Astrocyte (in vitro differentiated cells and primary cell): ENCODE results near the gene PRKCB. TPM values are rescaled to one million over a fixed set of nuclear protein-coding genes. Genes with fewer than 3 reads are reported as not detected.

Source experiments
- DNase-seq: peaks from one replicate; pipeline ENCODE4 v3.0.0-alpha.2; 2010; ENCODE audit warnings: low read depth
- FAIRE-seq: peaks from 2 replicates; lab custom pipeline; 2011; peaks lifted over from hg19 to GRCh38; lab: Jason Lieb, UNC
- H2AFZ ChIP-seq: 2 replicates; pipeline ENCODE4 v1.6.0; 2012; ENCODE audit warnings: low read depth, low read length, inconsistent platforms
- H3K27ac ChIP-seq: 2 replicates; pipeline ENCODE4 v1.5.1; 2011; ENCODE audit warnings: low read depth, low read length, inconsistent platforms
- H3K27me3 ChIP-seq: 2 replicates; pipeline ENCODE4 v1.6.0; 2011; ENCODE audit warnings: low read length, inconsistent platforms; ENCODE audit not compliant: insufficient read depth
- H3K36me3 ChIP-seq: 2 replicates; pipeline ENCODE4 v1.5.1; 2011; ENCODE audit warnings: low read length, inconsistent platforms; ENCODE audit not compliant: insufficient read depth
- H3K4me1 ChIP-seq: 2 replicates; pipeline ENCODE4 v1.5.1; 2011; ENCODE audit warnings: low read length, inconsistent platforms; ENCODE audit not compliant: insufficient read depth
- H3K4me2 ChIP-seq: 2 replicates; pipeline ENCODE4 v1.6.0; 2012; ENCODE audit warnings: low read length, inconsistent platforms
- H3K4me3 ChIP-seq: 2 replicates; pipeline ENCODE4 v1.5.1; 2011; ENCODE audit warnings: low read depth, mild to moderate bottlenecking, low read length, inconsistent platforms; ENCODE audit not compliant: insufficient read depth
- H3K79me2 ChIP-seq: 2 replicates; pipeline ENCODE4 v1.6.0; 2012; ENCODE audit warnings: mild to moderate bottlenecking, low read length, inconsistent platforms; ENCODE audit not compliant: insufficient read depth
- H3K9ac ChIP-seq: 2 replicates; pipeline ENCODE4 v1.6.0; 2012; ENCODE audit warnings: mild to moderate bottlenecking, low read length, inconsistent platforms
- H3K9me3 ChIP-seq: 2 replicates; pipeline ENCODE4 v1.5.1; 2012; ENCODE audit warnings: low read depth, mild to moderate bottlenecking, low read length, inconsistent platforms; ENCODE audit not compliant: insufficient read depth
- H4K20me1 ChIP-seq: 2 replicates; pipeline ENCODE4 v1.6.0; 2012; ENCODE audit warnings: low read length, inconsistent platforms; ENCODE audit not compliant: insufficient read depth
- H3K27ac Mint-ChIP-seq: one replicate; pipeline ENCODE4 v1.8.0; 2021; ENCODE audit warnings: mild to moderate bottlenecking, mixed read lengths; ENCODE audit not compliant: unreplicated experiment
- H3K27me3 Mint-ChIP-seq: one replicate; pipeline ENCODE4 v1.8.0; 2021; ENCODE audit warnings: low read depth, mixed read lengths; ENCODE audit not compliant: unreplicated experiment
- H3K36me3 Mint-ChIP-seq: one replicate; pipeline ENCODE4 v1.8.0; 2021; ENCODE audit warnings: low read depth, mixed read lengths; ENCODE audit not compliant: unreplicated experiment
- H3K4me1 Mint-ChIP-seq: one replicate; pipeline ENCODE4 v1.8.0; 2021; ENCODE audit warnings: low read depth, mixed read lengths; ENCODE audit not compliant: unreplicated experiment
- H3K4me3 Mint-ChIP-seq: one replicate; pipeline ENCODE4 v1.8.0; 2021; ENCODE audit warnings: mild to moderate bottlenecking, moderate library complexity, mixed read lengths; ENCODE audit not compliant: unreplicated experiment
- H3K9me3 Mint-ChIP-seq: one replicate; pipeline ENCODE4 v1.8.0; 2021; ENCODE audit warnings: mild to moderate bottlenecking, mixed read lengths; ENCODE audit not compliant: unreplicated experiment
- EZH2 ChIP-seq: IDR thresholded peaks from 2 replicates; pipeline ENCODE4 v1.6.1; 2012; ENCODE audit warnings: mild to moderate bottlenecking, low read length, inconsistent platforms; ENCODE audit not compliant: insufficient read depth
- total RNA-seq: library from RNA; stranded (reverse); gene quantifications from 2 replicates; pipeline ENCODE4 v1.2.1, GENCODE V29; 2021
- TF ChIP-seq, protein P1 (sequence below): IDR thresholded peaks from 2 replicates; pipeline ENCODE4 v1.5.1; 2011; ENCODE audit warnings: low read depth, mild to moderate bottlenecking, inconsistent platforms, low read length, moderate library complexity; ENCODE audit not compliant: insufficient read depth

PRKCB gene
- total RNA-seq, 1 donor from 2014 or later, result 2.5 TPM

DNA sequence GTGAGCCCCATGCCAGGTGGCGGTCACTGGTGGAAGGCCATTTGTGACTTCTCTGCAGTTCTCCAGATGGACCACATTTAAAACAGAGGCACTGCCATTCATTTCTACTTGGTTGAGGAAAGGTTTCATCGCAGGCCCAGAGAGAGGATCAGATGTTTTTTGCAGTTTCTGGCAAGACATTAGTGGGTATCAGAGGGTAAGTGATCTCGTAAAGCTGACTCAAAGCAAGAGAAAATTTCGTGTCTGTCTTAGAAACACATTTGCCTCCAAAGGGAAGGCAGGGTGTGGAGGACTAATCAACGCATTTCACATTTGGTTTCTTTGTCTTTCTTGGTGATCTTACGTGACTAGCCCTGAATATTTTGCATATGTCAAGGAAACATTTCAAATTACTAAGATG, 81.8 kb downstream of the PRKCB start:
- DNase-seq (no peak), FAIRE-seq (no peak)
- no peaks in the 10 kb centered on the region for H4K20me1 ChIP-seq
- no peaks in the 10 kb centered on the region for H3K9me3 ChIP-seq
- Mint-ChIP-seq H3K4me3 (no peak overlapping the region), H3K9me3 (no peaks in the 10 kb centered on the region), H3K36me3 (no peaks in the 10 kb centered on the region), H3K27me3 (peaks cover 13% of the 10 kb centered on the region), H3K27ac (no peak overlapping the region), H3K4me1 (no peaks in the 10 kb centered on the region)
- H3K27me3 ChIP-seq, result no peaks in the 10 kb centered on the region
- TF ChIP-seq, protein P1, sequence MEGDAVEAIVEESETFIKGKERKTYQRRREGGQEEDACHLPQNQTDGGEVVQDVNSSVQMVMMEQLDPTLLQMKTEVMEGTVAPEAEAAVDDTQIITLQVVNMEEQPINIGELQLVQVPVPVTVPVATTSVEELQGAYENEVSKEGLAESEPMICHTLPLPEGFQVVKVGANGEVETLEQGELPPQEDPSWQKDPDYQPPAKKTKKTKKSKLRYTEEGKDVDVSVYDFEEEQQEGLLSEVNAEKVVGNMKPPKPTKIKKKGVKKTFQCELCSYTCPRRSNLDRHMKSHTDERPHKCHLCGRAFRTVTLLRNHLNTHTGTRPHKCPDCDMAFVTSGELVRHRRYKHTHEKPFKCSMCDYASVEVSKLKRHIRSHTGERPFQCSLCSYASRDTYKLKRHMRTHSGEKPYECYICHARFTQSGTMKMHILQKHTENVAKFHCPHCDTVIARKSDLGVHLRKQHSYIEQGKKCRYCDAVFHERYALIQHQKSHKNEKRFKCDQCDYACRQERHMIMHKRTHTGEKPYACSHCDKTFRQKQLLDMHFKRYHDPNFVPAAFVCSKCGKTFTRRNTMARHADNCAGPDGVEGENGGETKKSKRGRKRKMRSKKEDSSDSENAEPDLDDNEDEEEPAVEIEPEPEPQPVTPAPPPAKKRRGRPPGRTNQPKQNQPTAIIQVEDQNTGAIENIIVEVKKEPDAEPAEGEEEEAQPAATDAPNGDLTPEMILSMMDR, result no peak
- no peak for TF ChIP-seq EZH2
- no peaks in the 10 kb centered on the region for H3K4me1 ChIP-seq
- no peaks in the 10 kb centered on the region for H3K36me3 ChIP-seq
- H3K4me3 ChIP-seq, result no peak overlapping the region
- H3K27ac ChIP-seq, result no peak overlapping the region
- no peak overlapping the region for H2AFZ ChIP-seq
- no peak overlapping the region for H3K4me2 ChIP-seq
- H3K79me2 ChIP-seq, result no peaks in the 10 kb centered on the region
- no peak overlapping the region for H3K9ac ChIP-seq

DNA sequence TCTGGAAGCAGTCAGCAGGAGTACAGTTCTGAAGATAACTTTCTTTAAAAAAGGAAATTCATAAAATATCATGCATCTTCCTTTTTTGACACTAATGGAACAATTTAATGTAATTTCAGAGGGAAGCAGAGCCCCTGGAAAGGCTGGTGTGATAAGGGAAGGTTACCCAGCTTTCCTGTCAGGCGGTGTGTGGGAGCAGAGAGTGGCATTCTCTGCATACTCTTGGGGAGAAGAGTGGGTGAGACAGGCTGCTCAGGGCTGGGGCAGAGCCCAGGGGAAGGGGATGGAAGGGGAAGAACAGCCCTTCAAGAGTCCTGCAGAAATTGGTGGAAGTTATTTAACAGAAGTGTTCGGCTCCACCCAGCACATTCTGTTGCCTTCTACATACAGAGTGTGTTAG, 84.7 kb downstream of the PRKCB start:
- no peak for DNase-seq
- H3K27me3 ChIP-seq, result no peaks in the 10 kb centered on the region
- H3K4me3 ChIP-seq, result no peak overlapping the region
- H2AFZ ChIP-seq, result no peak overlapping the region
- no peak overlapping the region for H3K4me2 ChIP-seq
- FAIRE-seq, result no peak
- H3K27ac Mint-ChIP-seq, result no peak overlapping the region
- no peak overlapping the region for H3K4me3 Mint-ChIP-seq
- H3K9ac ChIP-seq, result no peak overlapping the region
- H3K36me3 ChIP-seq, result no peaks in the 10 kb centered on the region
- peaks cover 1% of the 10 kb centered on the region for H3K27me3 Mint-ChIP-seq
- no peaks in the 10 kb centered on the region for H4K20me1 ChIP-seq
- no peak for TF ChIP-seq EZH2
- TF ChIP-seq, protein P1, result no peak
- no peaks in the 10 kb centered on the region for H3K9me3 ChIP-seq
- no peaks in the 10 kb centered on the region for H3K4me1 Mint-ChIP-seq
- no peaks in the 10 kb centered on the region for H3K4me1 ChIP-seq
- no peaks in the 10 kb centered on the region for H3K9me3 Mint-ChIP-seq
- H3K79me2 ChIP-seq, result no peaks in the 10 kb centered on the region
- H3K27ac ChIP-seq, result no peak overlapping the region
- no peaks in the 10 kb centered on the region for H3K36me3 Mint-ChIP-seq

DNA sequence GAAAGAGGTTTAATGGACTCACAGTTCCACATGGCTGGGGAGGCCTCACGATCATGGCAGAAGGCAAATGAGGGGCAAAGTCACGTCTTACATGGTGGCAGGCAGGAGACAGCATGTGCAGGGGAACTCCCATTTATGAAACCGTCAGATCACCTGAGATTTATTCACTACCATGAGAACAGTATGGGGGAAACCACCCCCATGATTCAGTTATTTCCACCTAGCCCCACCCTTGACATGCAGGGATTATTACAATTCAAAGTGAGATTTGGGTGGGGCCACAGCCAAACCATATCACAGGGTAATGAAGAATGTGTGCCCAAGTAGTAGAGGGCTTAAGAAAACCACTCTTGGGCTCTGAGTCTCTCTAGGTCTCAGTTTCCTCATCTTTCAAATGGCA, 85.1 kb downstream of the PRKCB start:
- Mint-ChIP-seq H3K4me3 (no peak overlapping the region), H3K27ac (no peak overlapping the region)
- no peak for FAIRE-seq

More for the DNA sequence above, 85.1 kb downstream of the PRKCB start:
- Histone ChIP-seq H3K36me3 (no peaks in the 10 kb centered on the region), H4K20me1 (no peaks in the 10 kb centered on the region), H3K4me3 (no peak overlapping the region), H3K79me2 (no peaks in the 10 kb centered on the region), H3K27ac (no peak overlapping the region), H3K9ac (no peak overlapping the region), H3K9me3 (no peaks in the 10 kb centered on the region), H3K27me3 (no peaks in the 10 kb centered on the region), H3K4me1 (no peaks in the 10 kb centered on the region), H3K4me2 (no peak overlapping the region), H2AFZ (no peak overlapping the region)
- no peaks in the 10 kb centered on the region for H3K4me1 Mint-ChIP-seq
- DNase-seq, result no peak
- no peaks in the 10 kb centered on the region for H3K9me3 Mint-ChIP-seq
- H3K36me3 Mint-ChIP-seq, result no peaks in the 10 kb centered on the region
- no peak for TF ChIP-seq EZH2
- TF ChIP-seq, protein P1, result no peak
- peaks cover 1% of the 10 kb centered on the region for H3K27me3 Mint-ChIP-seq
